ENCODE data around the gene GATAD2B.

GATAD2B gene

DNA sequence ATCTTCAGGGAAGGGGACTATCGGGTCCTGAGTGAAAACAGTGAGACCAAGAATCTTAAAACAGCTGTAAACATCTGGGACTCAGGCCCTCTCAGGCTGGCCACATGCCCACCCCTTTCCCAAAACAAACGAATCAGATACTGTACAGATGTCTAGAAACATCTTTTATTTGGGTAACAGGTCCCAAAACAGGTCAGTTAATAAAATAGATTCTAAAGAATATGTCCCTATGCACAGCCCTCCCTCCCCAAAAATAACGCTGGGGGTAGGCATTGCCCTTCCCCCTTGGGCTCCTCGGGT is 36.1 kb upstream of the GATAD2B start:
- TF ChIP-seq GATA3 (IDR thresholded peaks at IDR 0.05; ENCODE audit: low read depth, low read length) (no peak), GATA2 (IDR thresholded peaks at IDR 0.05; ENCODE audit: low read depth, low read length) (no peak)

DNA sequence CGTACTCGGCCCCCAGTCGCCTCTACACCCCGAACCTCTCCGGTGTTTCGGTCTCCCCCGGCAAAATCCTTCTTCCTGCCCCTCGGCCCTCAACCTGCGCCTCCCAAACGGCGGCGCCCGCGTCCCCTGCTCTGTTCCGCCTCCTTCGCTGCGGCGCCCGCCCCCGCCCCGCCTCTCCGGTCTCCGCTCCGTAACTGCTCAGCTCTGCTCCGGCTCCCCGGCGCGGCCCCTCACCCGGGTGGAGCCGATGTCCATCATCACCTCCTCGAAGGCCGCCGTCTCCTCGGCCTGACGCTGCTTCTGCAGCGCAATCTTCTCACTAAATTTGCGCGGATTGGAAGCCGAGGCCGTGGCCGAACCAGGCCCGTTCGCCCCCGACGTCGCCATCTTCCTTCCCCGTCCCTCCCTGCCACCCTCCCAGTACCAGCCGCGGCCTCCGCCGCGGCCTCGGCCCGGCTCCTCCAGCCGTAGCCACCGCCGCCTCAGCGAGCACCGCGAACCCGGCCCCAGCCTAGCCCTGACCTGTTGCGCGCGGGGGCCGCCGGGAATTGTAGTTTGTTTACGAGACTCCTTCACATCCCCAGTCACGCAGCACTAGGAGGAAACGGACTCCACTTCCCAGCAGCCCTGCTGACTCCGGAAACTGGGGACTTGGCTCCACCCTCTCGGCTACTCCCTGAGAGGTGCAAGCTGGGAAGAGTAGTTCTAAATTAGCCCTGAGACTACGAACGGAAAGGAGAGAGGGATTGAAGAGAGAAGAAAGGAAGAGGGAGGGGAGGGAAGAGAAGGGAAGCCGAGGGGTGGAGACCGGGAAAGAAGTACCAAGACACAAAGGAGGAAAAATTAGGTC is 35.6 kb upstream of the GATAD2B start, which contains the start of gene CRTC2:
Gene CRTC2 (minus strand): TSS at position 502 of the 850 bp plus-strand sequence. CDS start 115 bp downstream, at position 387.
- no peak for TF ChIP-seq GATA3 (IDR thresholded peaks at IDR 0.05; ENCODE audit: low read depth, low read length)
- no peak; the same call in 1 of the 2 replicates for TF ChIP-seq GATA2 (IDR thresholded peaks at IDR 0.05; ENCODE audit: low read depth, low read length)

DNA sequence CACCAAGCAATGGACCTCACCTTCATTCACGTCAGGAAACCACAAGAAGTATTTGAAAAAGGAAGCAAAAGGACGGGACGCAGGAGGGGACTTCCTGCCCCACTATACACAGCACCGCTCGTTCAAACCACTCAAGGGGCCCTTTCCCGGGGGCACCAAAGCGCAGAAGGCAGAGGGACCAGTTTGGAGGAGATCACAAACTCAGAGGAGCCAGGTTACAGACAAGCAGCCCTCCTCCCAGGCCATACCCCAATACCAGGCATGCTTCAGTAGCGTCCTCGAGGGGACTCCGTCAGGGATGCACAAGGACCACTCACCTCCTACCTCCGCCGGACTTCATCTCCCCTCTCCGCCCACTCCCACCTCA is 35.0 kb upstream of the GATAD2B start:
- TF ChIP-seq GATA2 (IDR thresholded peaks at IDR 0.05; ENCODE audit: low read depth, low read length) (no peak), GATA3 (IDR thresholded peaks at IDR 0.05; ENCODE audit: low read depth, low read length) (no peak)

DNA sequence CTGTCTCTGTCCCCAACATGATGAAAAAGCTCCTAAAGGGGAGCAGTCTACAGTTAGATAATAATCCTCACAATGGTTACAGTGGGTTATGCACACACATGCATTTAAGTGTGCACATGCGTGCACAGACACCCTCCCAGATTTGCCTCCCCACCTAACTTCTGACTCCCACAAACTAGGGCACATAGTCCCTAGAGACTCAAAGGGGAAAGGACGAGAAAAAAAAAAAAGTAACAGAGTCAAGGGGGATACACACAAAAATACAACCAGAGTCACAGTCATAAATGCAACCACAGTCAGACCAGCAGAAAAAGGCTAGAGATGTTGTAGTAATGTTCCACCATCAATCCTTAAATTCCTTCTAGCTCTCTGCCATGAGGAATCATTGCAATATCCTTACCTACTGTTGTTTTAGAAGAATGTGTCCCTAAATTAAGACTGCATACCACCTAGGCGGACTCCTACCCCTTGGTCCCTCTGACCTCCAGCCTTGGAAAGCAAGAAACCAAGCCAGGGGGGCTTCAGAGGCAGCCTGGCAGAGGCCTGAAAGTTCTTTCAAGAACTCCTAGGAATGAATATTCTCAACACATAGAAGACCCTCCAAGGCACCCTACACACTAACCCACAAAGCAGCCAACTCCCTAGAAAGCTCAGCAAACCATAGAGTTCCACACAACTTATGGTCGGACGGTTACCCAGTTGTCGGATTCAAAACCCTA is 34.4 kb upstream of the GATAD2B start:
- TF ChIP-seq GATA2 (IDR thresholded peaks at IDR 0.05; ENCODE audit: low read depth, low read length) (no peak), GATA3 (IDR thresholded peaks at IDR 0.05; ENCODE audit: low read depth, low read length) (no peak)

DNA sequence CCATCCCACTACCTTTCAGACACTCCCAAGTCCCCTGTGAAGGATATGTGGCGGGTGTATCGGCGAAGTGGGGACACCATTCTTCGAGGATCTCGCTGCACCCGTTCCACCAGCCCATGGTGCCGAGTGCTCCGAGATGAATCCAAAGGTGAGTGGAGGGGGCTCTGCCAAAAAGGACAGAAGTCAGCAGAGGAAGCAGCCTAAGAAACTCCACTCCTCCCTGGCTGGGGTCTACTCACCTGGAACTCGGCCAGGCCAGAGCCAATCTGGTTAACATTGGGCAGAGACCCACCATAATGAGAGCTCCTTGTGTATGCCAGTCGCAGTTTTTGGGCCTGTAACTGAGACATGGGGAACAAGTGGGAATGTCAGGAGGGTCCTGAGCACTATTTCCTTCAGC is 32.1 kb upstream of the GATAD2B start:
- TF ChIP-seq GATA2 (IDR thresholded peaks at IDR 0.05; ENCODE audit: low read depth, low read length) (no peak), GATA3 (IDR thresholded peaks at IDR 0.05; ENCODE audit: low read depth, low read length) (no peak)

DNA sequence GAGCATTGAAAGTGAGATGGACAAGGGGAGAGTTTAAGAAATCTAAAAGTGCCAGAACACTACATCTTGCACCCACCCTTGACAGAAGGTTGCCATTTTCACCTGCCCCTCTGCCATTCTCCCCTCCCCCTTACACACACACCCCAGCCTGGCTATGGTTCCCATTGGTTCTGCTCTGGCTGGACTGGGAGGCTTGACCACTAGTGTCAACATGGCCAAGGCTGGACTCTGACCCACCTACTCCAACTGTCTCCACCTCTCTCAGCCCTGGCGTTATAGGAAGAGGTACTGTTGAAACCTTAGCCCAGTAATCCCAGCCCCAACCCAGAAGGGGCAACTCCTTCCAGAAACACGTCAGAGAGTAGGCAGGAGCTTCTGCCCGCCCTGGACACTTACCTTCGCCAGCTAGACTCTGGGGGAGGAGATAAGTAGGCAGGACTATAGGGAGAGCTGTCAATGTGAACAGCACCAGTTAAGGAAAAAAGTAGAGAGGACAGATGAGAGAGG is 31.1 kb upstream of the GATAD2B start:
- TF ChIP-seq GATA2 (IDR thresholded peaks at IDR 0.05; ENCODE audit: low read depth, low read length), result no peak

DNA sequence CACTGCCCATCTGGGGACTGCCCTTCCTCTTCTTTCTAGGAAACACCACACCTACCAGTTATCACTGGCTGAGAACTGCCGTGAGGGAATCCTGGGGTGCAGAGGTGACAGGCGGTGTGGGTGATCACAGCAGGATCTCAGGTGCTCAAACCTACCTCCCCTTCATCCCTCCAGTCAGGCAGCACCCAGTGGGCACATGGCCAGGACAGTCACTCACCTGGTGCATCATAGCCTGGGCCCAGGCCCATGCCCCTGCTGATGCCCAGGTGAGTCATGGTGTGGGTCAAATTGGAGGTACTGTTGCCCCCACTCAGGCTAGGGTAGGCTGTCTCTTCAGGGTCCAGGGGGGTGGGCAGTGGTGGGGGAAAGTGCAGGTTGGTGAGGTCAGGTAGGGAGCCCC is 29.0 kb upstream of the GATAD2B start:
- TF ChIP-seq GATA3 (IDR thresholded peaks at IDR 0.05; ENCODE audit: low read depth, low read length) (no peak), GATA2 (IDR thresholded peaks at IDR 0.05; ENCODE audit: low read depth, low read length) (no peak)

DNA sequence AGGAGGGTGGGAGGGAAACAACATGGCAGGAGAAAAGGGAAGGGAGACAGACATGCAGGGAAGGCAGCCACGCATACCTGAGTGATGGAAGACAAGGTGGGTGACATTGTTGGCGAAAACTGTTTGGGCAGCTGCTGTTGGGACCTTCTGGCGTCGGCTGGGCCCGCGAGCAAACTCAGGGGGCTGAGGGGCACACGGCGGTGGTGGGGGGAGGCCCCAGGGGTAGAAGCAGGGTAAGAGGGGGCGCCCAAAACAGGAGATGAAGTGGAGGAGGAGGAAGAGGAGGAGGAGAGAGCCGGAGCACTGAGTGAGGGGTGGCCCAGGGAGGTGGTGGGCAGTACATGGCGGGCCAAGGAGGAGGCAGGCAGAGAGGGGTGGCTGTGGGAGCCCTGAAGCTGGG is 28.4 kb upstream of the GATAD2B start:
- no peak for TF ChIP-seq GATA2 (IDR thresholded peaks at IDR 0.05; ENCODE audit: low read depth, low read length)
- no peak for TF ChIP-seq GATA3 (IDR thresholded peaks at IDR 0.05; ENCODE audit: low read depth, low read length)

DNA sequence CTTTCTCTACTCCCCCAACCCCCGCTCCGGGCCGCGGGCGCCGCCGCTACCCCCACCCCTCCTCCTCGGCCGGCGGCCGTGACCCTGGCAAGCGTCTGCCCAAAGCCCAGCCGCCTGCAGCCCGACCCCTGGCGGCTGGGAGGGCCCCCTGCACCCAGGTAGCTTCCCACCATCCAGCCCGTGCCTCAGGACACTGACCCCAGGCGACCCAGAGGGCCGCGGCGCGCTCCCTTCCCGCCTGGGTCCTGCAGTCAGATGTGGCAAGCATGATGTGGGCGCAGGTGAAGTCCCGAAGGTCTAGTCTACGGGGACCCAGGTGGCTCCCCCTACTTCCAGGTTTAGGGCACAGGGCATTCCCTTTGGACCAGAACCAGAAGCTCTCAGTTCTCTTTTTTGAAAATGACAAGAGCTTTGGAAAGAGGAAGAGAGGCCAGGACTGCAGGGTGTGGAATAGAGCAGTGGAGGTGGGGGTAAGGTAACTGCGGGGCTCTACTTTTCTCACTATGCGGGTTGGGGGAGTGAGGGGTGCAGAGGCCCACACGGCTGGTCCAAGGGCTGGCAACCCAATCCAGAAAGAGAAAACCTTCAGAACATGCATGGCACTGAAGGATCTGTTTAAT is 24.0 kb upstream of the GATAD2B start, which contains the start of gene DENND4B:
Gene DENND4B (minus strand): TSS at position 97 of the 620 bp plus-strand sequence. CDS start 2,344 bp downstream, outside the sequence.
- no peak for TF ChIP-seq GATA3 (IDR thresholded peaks at IDR 0.05; ENCODE audit: low read depth, low read length)

DNA sequence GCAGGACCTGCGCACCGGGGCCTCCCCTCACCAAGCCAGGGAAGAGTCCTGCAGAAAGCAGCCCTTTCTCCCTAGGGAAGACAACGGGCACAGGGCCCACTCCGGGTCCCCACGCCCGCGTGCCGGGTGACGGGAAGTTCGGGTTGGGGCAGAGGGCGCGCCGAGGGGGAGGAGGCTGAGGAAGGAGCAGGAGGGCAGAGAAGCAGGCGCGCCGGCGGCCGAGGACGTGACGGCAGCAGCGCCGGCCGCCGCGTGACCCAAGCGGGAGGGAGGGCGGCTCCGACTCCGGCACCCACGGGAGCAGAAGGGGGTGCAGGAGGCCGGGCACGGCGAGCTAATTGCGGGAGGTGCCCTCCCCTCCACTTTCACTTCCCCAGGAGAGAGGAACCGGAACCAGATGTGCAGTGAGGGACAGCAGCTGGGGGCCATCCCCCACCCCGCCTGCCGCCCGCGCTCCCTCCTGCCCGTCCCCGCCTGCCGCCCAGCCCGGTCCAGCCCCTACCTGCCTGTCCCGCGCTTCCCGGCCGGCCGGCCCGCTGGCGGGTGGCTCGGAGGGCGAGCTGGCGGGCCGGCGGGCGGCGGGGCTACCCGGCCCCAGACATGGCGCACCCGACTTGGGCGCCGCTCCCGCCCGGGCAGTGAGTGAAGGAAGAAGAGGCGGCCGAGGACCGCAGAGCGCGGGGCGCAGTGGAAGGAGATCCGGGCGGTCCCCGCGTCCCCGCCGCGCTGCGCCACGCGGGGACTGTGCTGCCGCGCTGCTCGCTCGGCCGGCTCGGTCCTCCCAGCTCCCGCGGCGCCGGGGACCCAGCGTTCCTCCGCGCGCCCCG is 23.2 kb upstream of the GATAD2B start:
- TF ChIP-seq GATA3 (IDR thresholded peaks at IDR 0.05; ENCODE audit: low read depth, low read length) (no peak), GATA2 (IDR thresholded peaks at IDR 0.05; ENCODE audit: low read depth, low read length) (no peak)

DNA sequence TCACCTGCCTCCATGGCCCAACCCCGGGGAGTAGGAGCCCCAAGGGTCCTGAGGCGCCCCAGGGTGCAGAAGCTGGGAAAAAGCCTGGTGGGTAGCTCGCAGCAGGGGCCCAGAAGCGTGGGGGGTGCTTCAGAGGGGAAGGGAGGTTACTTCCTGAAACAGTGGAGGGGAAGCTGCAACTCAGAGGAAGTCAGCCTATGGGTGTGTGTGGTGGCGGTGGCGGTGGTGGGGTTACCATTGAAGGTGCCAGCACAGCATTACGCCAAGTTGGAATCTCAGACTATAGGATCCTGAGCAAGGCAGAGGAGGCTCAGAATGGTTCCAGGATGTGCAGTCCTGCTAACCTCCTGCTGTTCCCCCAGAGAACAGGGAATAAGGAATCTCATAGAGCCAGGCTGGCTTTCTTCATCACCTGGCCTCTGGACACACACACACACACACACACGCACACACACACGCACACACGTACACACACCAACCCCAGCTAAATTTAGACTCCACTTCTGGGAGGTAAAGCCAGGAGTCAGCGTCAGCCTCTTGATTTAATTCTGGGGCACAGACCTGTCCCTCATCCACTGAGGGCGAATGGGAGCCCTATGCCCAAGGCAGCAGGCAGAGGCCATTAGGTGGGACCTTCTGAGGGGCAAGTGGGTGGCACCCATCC is 22.5 kb upstream of the GATAD2B start:
- TF ChIP-seq GATA2 (IDR thresholded peaks at IDR 0.05; ENCODE audit: low read depth, low read length) (no peak), GATA3 (IDR thresholded peaks at IDR 0.05; ENCODE audit: low read depth, low read length) (no peak)

DNA sequence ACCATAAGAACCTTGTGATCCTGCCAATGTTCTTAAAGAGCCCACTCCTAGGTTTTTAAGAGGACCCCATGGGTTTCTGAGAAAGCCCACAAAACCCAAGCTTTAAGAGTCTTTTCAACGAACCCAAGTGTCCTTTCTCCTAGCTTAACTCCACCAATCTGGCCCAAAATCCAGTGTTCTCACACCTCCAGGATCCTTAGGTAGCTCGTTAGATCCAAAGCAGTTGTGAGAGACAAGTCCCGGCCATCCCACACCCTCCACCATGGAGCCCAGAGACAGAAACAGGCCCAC is 22.0 kb upstream of the GATAD2B start:
- TF ChIP-seq GATA2 (IDR thresholded peaks at IDR 0.05; ENCODE audit: low read depth, low read length) (no peak), GATA3 (IDR thresholded peaks at IDR 0.05; ENCODE audit: low read depth, low read length) (no peak)

DNA sequence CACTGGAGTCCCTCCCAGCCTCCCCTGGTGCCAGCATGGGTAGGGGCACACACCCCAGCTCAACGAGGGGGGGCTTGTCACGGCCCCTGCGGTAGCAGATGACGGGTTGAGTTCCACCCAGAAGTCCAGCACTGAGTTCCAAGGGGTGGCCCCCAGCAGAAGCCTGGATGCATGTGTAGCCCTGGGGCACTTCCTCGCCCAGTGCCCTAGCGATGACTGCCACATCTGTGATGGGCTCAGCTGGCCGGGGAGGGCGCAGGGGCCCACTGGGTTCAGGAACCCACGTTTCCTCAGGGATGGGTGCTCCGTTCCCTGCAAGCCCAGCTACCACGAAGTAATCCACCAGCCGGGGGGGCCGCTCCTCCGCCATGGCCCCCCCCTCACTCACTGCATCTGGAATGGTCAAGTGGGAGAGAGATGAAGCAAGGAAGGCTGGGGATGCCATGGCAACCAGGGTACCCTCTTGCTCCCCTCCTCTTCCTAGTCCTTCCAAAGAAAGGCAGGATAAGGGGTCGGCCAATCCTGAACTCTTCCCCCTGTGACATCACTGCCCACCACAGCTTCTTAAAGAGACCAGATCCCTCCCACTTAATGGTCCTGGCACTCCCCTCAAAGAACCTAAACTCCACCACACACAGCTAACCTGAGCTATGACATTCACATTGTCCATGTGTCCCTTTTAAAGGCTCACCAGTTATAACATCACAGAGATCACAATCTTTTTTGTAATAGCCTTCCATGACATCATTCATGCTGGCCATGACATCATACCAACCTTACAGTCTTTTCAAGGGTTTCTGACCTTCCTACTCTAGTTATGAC is 21.4 kb upstream of the GATAD2B start:
- TF ChIP-seq GATA2 (IDR thresholded peaks at IDR 0.05; ENCODE audit: low read depth, low read length), result no peak; the same call in 1 of the 2 replicates
- no peak for TF ChIP-seq GATA3 (IDR thresholded peaks at IDR 0.05; ENCODE audit: low read depth, low read length)
